ENCODE results near the gene TEFM. TPM values are rescaled to one million over a fixed set of nuclear protein-coding genes. Genes with fewer than 3 reads are reported as not detected.
"Not testable (repeated sequence)": the region's sequence is repeated elsewhere in the genome, so short reads cannot be mapped to it uniquely, and the experiment has no call there.

TEFM gene, protein sequence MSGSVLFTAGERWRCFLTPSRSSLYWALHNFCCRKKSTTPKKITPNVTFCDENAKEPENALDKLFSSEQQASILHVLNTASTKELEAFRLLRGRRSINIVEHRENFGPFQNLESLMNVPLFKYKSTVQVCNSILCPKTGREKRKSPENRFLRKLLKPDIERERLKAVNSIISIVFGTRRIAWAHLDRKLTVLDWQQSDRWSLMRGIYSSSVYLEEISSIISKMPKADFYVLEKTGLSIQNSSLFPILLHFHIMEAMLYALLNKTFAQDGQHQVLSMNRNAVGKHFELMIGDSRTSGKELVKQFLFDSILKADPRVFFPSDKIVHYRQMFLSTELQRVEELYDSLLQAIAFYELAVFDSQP
- total RNA-seq (2014; rRNA removed; shearing (Covaris generic)) = 18.6 and 22.0 TPM in 2 replicates
- polyA plus RNA-seq (2015; cell fraction: cytosol; rRNA removed) = 7.6 and 8.7 TPM in 2 replicates
- polyA plus RNA-seq (2015; cell fraction: nucleus; rRNA removed) = 12.9 and 19.2 TPM in 2 replicates

DNA sequence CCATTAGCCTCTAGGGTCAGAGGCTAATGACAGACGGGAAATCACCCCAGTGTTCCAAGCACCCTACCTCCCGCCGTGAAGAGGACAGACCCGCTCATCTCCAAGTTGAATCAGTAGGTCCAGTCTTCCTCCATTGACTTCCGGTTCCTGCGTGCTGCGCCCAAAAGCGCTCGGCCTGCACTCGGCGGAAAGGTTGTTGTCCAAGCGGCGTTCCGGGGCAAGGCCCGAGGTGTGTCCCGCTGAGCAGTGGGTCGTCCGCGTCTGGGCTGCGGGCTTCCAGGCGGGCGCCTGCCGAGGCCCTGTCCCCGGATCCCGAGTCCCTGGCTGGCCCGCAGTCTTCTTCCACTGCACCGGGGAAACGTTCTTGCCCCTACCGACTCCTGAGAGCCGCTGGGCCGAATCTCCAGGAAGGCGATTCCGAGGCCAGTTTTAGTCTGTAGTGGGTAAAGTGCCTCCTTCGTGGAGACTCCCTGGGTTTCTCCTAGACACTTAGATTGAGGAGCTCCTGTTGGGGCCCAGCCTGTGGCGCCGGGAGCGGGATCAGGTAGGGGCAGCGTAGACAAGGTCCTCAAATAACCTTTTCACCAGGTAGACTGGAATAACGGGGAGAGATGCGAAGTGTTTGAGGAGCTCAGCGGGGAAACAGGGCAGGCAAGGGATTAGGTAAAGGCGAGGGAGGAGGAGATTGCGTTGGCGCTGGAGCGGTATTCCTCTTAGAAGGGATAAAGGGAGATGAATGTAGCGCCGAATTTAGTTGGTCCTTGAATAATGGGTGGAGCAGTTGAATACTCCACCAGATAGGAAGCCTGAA, at the start of gene TEFM:
Gene TEFM (minus strand): TSS at position 138 of the 811 bp plus-strand sequence. CDS start 40 bp downstream, at position 98.
- peak; percentile 90 for DNase-seq (ENCODE audit: low read depth, low spot score)
- in situ Hi-C loops (cut with HindIII; ENCODE audit: low pct_unique_long_range_greater_than_20kb, low sequenced_read_pairs) = no loop called here

DNA sequence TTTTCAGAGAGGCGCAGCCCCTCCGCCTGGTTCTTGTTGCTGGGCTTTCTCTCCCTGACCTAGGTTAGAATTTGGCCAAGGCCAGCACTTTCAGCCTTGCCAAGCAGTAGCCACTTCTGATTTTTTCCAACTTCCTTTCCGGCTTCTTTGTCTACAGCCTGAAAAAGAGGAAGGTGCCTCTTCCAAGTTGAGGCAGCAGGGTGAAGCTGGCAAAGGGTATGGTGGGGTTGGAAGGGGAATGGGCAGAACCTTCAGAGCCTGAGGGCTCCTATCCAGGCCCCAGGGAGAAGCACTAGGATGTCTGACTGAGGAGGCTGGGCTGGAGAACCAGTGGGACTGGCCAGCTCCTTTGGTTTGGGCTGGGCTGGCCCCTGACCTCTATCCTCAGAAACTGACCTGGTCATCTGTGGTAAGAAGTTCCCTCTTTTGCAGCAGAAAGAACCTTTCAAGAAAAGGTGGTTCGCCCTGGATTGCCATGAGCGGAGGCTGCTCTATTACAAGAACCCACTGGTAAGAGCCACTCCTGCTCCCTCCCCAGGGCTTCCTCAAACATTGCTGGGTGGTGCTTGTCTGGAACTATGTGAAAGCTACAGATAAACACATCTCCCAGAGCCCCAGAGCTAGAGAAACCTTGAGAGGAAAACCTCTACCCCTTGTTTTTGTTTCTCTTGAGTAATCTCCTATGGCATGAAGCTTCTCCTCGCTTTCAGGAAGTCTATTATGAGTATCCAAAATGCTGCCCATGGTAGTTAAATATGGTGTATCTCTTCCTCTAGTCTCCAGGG, 48.2 kb upstream of the TEFM start:
- in situ Hi-C loops (cut with HindIII; ENCODE audit: low pct_unique_long_range_greater_than_20kb, low sequenced_read_pairs) = no loop called here
- DNase-seq (ENCODE audit: low read depth, low spot score) = no peak

DNA sequence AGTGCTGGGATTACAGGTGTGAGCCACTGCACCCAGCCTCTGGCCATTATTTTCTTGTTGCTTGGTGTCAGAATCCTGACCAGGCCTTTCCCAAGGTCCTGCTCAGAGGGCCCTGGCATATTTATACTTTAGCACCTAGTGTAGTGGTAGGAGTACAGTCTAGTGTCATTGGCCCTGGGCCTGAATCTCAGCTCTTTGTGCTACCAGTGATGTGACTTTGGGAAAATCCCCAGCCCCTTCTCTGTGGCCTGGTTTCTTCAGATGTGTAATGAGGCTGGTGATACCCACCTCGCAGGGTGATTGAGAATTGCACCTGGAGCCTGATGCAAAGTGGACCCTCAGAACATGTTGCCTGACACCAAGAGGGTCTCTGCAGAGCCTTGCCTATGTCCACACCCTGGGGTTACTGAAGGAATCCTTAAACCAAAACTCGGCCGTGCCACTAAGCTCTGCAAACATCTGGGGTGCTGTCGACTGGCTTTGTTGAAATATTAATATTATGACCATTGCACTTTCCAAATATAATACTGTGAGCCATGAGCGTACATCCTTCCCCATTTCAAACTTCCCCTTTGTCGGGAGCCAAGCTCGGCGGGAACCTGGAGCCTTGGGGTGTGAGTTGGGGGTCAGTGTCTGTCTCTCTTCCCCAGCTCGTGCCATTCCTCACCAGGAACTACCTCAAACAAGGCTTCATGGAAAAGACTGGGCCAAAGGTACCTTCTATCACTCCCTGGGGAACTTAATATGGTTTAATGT, 46.8 kb upstream of the TEFM start:
- in situ Hi-C loops (cut with HindIII; ENCODE audit: low pct_unique_long_range_greater_than_20kb, low sequenced_read_pairs) = no loop called here
- DNase-seq (ENCODE audit: low read depth, low spot score) = no peak

DNA sequence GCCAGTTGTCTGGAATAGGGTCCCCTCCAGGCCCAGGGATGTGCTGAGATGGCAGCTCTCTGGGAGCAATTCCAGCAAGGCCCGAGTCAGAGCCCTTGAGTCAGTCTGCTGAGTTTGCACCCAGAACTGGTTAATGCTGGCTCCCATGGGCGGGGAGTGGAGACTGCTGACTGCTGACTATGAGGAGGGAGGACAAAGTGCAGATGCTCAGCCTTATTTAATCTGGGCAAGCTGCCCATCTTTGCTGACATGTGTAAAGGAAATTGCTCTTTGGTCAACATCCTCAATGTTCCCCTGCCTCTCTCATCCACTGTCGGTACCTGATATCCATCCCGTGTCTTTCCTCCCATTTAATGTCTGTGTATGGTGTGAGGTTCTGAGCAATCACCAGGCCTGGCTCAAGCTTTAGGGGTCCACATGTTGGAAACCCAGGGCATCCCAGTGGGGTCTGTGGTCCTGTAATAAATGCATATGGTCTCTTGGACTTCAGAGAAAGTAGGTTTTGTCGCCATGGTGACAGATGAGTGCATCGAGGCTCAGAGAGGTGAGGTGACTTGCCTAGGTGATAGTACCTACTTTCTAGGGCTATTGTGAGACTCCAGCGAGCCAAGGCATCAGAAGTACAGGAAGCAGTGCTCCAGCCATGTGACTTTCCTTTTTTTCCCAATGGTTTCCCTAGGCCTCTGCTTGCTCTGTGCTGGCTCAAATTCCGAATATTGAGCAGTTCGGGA, 44.8 kb upstream of the TEFM start:
- in situ Hi-C loops (cut with HindIII; ENCODE audit: low pct_unique_long_range_greater_than_20kb, low sequenced_read_pairs) = no loop called here
- no peak for DNase-seq (ENCODE audit: low read depth, low spot score)

DNA sequence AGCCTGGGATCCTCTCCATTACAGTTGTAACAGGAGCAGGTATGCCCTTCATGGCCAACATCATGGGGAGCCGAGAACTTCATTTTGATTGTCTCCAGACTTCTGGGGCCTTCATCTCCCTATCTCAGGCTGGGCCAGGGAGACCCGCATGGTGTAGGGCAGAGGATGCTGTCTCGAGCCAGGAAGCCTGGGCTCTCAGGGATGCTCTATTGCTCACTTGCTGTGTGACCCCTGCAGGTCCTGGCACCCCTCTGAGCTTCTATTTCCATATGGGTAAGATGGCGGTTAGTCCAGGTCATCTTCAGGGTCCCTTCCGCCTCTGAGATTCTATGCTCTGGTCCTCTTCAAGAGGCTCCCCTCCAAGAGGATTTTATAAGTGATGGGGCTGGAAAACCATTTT, 44.2 kb upstream of the TEFM start:
- no peak for DNase-seq (ENCODE audit: low read depth, low spot score)
- in situ Hi-C loops (cut with HindIII; ENCODE audit: low pct_unique_long_range_greater_than_20kb, low sequenced_read_pairs) = no loop called here

DNA sequence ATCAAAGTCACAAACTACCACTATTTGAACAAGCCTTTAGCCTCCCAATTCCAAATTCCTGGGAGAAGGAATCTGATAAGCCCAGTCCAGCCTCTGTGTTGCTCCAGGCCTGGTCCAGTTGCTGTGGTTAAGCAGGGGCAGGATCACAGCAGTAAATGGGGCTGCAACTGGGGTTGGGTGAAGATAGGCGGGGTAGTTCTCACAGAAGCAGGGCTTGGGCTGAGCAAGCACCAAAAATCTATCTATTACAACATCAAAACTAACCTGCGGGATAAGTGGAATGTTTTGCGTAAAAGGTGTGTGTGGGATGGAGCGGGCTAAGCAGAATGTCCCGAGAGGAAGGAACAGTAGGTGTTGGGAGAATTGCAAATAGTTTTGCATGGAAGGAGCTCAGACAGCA, 41.8 kb upstream of the TEFM start:
- DNase-seq (ENCODE audit: low read depth, low spot score) = no peak
- in situ Hi-C loops (cut with HindIII; ENCODE audit: low pct_unique_long_range_greater_than_20kb, low sequenced_read_pairs) = no loop called here

DNA sequence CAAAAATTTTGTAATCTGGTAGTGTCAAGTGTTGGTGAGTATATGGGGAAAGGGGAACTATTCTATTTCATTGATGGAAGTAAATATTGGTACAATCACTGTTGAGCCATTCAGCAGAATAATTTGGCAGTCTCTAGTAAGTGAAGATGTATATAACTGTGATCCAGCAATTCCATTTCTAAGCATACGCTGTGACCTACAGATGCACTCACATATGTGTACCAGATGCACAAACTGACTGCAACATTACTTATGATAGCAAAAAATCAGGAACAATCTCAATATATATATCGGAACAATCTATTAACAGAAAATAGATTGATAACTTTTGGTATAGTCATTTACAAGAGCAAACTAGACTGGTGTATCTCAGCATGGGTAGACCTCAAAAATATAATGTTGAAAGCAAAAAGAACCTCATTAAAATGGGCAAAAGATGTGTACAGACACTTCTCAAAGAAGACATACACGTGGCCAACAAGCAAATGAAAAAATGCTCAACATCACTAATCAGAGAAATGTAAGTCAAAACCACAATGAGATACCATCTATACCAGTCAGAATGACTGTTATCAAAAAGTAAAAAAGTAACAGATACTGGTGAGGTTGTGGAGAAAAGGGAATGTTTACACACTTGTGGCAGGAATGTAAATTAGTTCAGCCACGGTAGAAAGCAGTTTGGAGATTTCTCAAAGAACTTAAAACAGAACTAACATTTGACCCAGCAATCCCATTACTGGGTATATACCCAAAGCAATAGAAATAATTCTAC, 36.5 kb upstream of the TEFM start:
- DNase-seq (ENCODE audit: low read depth, low spot score) = no peak

DNA sequence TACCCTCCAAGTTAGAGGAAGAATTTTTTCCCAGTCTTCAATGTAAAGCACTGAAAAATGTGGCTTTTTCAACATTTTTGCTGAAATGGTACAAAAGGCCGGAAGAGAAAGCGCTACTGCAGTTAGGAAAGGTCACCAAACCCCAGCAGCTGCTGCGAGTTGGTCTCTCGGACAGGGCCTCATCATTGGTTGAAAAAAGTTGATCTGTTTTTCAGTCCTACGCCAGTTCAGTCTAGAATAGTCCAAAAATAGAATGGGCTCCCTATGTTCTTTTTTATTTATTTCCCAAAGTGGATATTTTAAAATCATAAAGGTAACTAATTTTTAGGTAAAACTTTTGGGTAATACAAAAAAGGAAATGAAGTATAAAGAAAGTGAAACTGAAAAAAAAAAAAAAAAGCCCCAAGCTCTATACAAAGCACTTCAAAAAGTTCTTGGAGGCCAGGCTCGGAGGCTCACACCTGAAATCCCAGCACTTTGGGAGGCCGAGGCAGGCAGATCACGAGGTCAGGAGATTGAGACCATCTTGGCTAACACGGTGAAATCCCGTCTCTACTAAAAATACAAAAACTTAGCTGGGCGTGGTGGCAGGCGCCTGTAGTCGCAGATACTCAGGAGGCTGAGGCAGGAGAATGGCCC, 33.1 kb upstream of the TEFM start:
- in situ Hi-C loops (cut with HindIII; ENCODE audit: low pct_unique_long_range_greater_than_20kb, low sequenced_read_pairs) = no loop called here
- no peak for DNase-seq (ENCODE audit: low read depth, low spot score)

More for the DNA sequence above, 36.5 kb upstream of the TEFM start:
- in situ Hi-C loops (cut with HindIII; ENCODE audit: low pct_unique_long_range_greater_than_20kb, low sequenced_read_pairs) = no loop called here

DNA sequence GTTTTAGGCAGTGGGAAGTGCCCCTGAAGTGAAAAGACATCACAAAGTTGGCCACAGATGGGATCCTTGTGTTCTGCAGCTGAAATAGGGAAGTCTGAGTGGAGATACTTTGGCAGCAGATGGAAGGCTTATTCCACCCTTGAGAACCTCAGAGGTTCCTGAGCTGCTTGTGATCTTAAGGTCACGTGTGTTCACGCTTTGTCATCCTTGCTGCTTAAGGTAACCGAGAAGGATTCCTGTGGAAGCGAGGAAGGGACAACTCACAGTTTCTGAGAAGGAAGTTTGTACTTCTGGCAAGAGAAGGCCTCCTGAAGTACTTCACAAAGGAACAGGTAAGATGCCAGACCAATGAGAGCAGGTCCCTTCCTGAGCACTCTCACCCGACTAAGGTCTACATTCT, 27.9 kb upstream of the TEFM start:
- in situ Hi-C loops (cut with HindIII; ENCODE audit: low pct_unique_long_range_greater_than_20kb, low sequenced_read_pairs) = no loop called here
- no peak for DNase-seq (ENCODE audit: low read depth, low spot score)

DNA sequence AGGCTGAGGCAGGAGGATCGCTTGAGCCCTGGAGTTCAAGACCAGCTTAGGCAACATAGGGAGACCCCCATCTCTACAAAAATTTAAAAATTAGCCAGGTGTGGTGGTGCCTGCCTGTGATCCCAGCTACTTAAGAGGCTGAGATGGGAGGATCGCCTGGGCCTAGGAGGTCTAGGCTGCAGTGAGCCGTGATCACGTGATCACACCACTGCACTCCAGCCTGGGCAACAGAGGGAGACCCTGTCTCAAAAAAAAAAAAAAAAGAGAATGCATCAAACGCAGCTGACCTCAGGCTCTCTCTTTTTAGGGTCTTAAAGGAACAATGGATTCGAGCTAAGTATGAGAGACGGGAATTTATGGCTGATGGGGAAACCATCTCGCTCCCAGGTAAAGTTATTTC, 25.5 kb upstream of the TEFM start:
- DNase-seq (ENCODE audit: low read depth, low spot score); in situ Hi-C loops (cut with HindIII; ENCODE audit: low pct_unique_long_range_greater_than_20kb, low sequenced_read_pairs): not testable (repeated sequence)

DNA sequence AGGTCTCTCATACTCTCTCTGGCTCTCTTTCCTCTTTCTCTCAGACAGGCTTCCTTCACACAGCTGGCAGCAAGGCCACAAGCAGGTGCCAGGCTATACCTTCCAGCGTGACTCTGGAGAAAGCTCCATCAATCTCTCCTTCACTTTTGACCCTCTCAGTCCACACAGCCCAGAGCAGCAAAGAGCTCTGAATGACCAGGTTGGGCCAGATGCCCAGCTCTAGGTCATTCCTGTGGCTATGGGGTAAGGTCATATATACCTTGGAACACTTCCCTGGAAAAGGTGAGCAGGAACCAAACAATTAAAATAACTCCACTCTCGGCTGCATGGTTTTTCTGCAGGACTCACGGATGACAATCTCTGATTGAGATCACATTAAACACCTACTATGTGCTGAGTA, 24.5 kb upstream of the TEFM start:
- in situ Hi-C loops (cut with HindIII; ENCODE audit: low pct_unique_long_range_greater_than_20kb, low sequenced_read_pairs) = no loop called here
- DNase-seq (ENCODE audit: low read depth, low spot score) = no peak

DNA sequence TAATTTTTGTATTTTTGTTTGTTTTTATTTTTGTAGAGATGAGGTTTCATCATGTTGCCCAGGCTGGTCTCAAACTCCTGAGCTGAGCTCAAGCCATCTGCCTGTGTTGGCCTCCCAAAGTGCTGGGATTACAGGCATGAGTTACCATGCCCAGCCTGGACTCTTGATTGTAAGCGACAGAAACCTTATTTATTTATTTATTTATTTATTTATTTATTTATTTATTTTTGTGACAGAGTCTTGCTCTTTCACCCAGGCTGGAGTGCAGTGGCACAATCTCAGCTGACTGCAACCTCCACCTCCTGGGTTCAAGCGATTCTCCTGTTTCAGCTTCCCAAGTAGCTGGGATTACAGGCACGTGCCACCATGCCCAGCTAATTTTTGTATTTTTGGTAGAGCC, 23.8 kb upstream of the TEFM start:
- in situ Hi-C loops (cut with HindIII; ENCODE audit: low pct_unique_long_range_greater_than_20kb, low sequenced_read_pairs); DNase-seq (ENCODE audit: low read depth, low spot score): not testable (repeated sequence)

DNA sequence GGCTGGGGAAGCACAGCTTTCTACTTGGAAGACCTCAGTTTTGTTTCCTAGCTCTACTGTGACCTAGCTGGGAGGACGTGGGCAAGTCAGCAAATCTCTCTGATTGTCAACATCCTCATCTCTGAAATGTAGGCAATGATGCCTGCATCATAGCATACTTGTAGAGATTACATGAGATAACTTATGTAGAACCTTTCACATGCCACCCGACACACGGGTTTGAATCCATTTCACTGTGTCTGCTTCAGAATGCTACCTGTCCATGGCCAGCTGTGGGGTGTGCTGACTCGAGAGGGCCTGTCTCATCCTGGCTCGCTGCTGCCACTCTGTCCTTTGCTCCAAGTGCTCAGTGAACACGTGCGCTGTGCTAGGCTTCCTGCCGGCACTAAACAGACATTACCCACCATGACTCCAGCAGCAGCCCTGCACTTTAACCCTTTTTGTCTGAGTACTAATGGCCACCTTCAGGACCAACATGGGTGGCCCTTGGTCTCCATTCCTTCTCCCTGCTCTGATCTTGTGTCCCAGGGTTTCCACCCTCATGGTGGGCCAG, 23.1 kb upstream of the TEFM start:
- in situ Hi-C loops (cut with HindIII; ENCODE audit: low pct_unique_long_range_greater_than_20kb, low sequenced_read_pairs) = no loop called here

DNA sequence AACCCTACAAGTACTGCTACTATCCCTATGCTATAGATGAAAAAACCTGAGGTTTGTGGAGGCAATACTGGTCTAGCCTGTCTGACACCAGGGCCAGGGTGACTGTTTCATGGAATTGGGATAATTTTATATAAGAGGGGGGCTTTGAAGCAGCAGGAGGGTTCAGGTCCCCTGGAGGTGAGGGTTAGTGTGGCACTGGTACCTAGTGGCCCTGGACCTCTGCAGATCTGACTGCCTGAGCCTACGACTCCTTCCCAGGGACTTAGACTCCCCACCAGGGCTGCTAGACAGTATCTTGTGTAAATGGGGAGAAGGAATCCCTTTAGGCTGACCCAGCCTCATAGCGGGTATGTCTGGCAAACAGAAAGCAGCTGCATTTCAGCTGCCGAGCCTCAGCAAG, 22.5 kb upstream of the TEFM start:
- in situ Hi-C loops (cut with HindIII; ENCODE audit: low pct_unique_long_range_greater_than_20kb, low sequenced_read_pairs) = no loop called here
- no peak for DNase-seq (ENCODE audit: low read depth, low spot score)

More for the DNA sequence above, 23.1 kb upstream of the TEFM start:
- DNase-seq (ENCODE audit: low read depth, low spot score) = no peak

DNA sequence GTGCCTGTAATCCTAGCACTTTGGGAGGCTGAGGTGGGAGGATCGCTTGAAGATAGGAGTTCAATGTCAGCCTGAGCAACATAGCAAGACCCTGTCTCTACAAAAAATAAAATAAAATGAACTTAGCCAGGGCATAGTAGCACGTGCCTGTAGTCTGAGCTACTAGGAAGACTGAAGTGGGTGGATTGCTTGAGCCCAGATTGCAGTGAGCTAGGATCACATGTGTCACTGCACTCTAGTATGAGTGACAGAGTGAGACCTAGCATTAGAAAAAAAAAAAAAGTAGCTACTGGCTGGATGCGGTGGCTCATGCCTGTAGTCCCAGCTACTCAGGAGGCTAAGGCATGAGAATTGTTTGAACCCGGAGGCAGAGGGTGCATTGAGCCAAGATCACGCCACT, 21.7 kb upstream of the TEFM start:
- no peak for DNase-seq (ENCODE audit: low read depth, low spot score)
- in situ Hi-C loops (cut with HindIII; ENCODE audit: low pct_unique_long_range_greater_than_20kb, low sequenced_read_pairs) = no loop called here

All from SK-MEL-5 (cell line).